Thyroid gland (tissue), 4 donors: Measurements from ENCODE around the gene GLIS1. TPM values are rescaled to one million over a fixed set of nuclear protein-coding genes. Genes with fewer than 3 reads are reported as not detected.

Experiments used
- DNase-seq, 2 donors: peaks; one replicate each; pipeline ENCODE4 v3.0.0-alpha.2; 2019
- H3K27ac ChIP-seq, 3 donors: fragments of 200-600 bp; sonication (generic); 1 replicate in 2 of 3; 2 replicates in 1 of 3; pipeline ENCODE4 v1.5.1; 2016 to 2019; ENCODE audit warnings: mild to moderate bottlenecking in 1 of 3, moderate library complexity in 1 of 3
- H3K27me3 ChIP-seq: fragments of 200-600 bp; sonication (generic); one replicate; pipeline ENCODE4 v1.5.1; 2019
- H3K36me3 ChIP-seq, 2 donors: fragments of 200-600 bp; sonication (generic); one replicate each; pipeline ENCODE4 v1.5.1; 2016 to 2019
- H3K4me1 ChIP-seq, 2 donors: fragments of 200-600 bp; sonication (generic); one replicate each; pipeline ENCODE4 v1.5.1; 2017 to 2019
- H3K4me3 ChIP-seq, 3 donors: fragments of 200-600 bp; sonication (generic); replicated peaks in 1 of 3; 1 replicate in 2 of 3; 2 replicates in 1 of 3; pipeline ENCODE4 v1.5.1; 2016; ENCODE audit warnings: mild to moderate bottlenecking in 1 of 3
- H3K9me3 ChIP-seq: fragments of 200-600 bp; sonication (generic); one replicate; pipeline ENCODE4 v1.5.1; 2017
- POLR2A ChIP-seq, 2 donors: fragments of 450-650 bp; IDR thresholded peaks; one replicate each; pipeline ENCODE4 v1.6.1; 2017; ENCODE audit warnings: antibody characterized with exemption in 2 of 2, mild to moderate bottlenecking in 2 of 2, moderate library complexity in 1 of 2
- WGBS, 2 donors: methylation state at CpG; one replicate each; pipeline ENCODE4 v1.1.5; 2017; 5-methylcytosine and 5-hydroxymethylcytosine counted together
- intact Hi-C: fragments of 100-400 bp; cut with DNase I; formaldehyde crosslinking; loops from one replicate; pipeline ENCODE4 v1.15.1; 2023
- total RNA-seq, 4 donors: library from RNA; depleted of rRNA; stranded (reverse); fragments of >200 nt; gene quantifications; one replicate each; pipeline ENCODE4 v1.2.3, GENCODE V29; 2016
- TF ChIP-seq, protein P1 (sequence below), 6 experiments: fragments of 200-600 bp in 3 of 6; fragments of 450-650 bp in 3 of 6; sonication (generic) in 3 of 6; IDR thresholded peaks; one replicate each; pipeline ENCODE4 v1.5.1; 2016 to 2019; ENCODE audit warnings: antibody characterized with exemption in 6 of 6, mild to moderate bottlenecking in 2 of 6, inconsistent platforms in 1 of 6, moderate library complexity in 1 of 6

The GLIS1 gene
- total RNA-seq, 4 donors from 2014 or later: 0.29 TPM; not detected in 3

DNA sequence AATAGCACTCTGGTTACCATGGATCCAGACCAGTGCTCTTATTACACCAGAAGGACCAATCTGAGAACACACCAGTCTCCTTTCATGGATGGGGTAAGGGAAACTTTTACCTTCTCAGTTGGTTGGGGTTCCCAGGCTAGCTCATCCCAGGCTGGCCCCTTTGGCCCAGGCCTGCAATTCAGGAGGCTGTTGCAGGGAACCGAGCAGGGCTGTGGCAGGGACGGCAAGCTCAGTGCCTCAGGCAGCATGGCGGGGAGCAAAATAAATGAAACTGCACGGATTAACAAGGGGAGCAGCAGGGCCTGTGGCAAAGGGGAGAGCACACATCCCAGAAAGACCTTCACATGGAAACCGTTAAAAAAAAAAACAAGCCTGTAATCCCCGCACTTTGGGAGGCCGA is 222.8 kb downstream of the GLIS1 start:
- WGBS, 2 donors: 96% methylated on average over 7 of the region's 7 CpGs

GRCh38 chr1:53514436-53514835 is 224.5 kb downstream of the GLIS1 start:
- WGBS, 2 donors: 94 to 95% methylated on average over 10 of the region's 10 CpGs

More for the DNA sequence above, 222.8 kb downstream of the GLIS1 start:
- intact Hi-C loops: no loop called here
- no peak for DNase-seq
- no peak for TF ChIP-seq POLR2A (IDR thresholded peaks at IDR 0.05)
- TF ChIP-seq, protein P1, sequence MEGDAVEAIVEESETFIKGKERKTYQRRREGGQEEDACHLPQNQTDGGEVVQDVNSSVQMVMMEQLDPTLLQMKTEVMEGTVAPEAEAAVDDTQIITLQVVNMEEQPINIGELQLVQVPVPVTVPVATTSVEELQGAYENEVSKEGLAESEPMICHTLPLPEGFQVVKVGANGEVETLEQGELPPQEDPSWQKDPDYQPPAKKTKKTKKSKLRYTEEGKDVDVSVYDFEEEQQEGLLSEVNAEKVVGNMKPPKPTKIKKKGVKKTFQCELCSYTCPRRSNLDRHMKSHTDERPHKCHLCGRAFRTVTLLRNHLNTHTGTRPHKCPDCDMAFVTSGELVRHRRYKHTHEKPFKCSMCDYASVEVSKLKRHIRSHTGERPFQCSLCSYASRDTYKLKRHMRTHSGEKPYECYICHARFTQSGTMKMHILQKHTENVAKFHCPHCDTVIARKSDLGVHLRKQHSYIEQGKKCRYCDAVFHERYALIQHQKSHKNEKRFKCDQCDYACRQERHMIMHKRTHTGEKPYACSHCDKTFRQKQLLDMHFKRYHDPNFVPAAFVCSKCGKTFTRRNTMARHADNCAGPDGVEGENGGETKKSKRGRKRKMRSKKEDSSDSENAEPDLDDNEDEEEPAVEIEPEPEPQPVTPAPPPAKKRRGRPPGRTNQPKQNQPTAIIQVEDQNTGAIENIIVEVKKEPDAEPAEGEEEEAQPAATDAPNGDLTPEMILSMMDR (IDR thresholded peaks at IDR 0.05): no peak
- Histone ChIP-seq H3K36me3 (no peaks in the 10 kb centered on the region), H3K4me1 (peaks cover 0 to 4% of the 10 kb centered on the region in 2 donors), H3K27me3 (no peaks in the 10 kb centered on the region), H3K27ac (no peak overlapping the region), H3K9me3 (no peaks in the 10 kb centered on the region), H3K4me3 (no peak overlapping the region)

GRCh38 chr1:53513846-53514245 is 225.1 kb downstream of the GLIS1 start:
- H3K9me3 ChIP-seq: no peaks in the 10 kb centered on the region
- TF ChIP-seq POLR2A (IDR thresholded peaks at IDR 0.05): no peak
- TF ChIP-seq, protein P1 (IDR thresholded peaks at IDR 0.05): no peak
- no peak overlapping the region for H3K4me3 ChIP-seq
- no peaks in the 10 kb centered on the region for H3K36me3 ChIP-seq
- WGBS, 2 donors: 82 to 100% methylated on average over 1 to 3 of the region's 7 CpGs
- no peak overlapping the region for H3K27ac ChIP-seq
- H3K4me1 ChIP-seq: peaks cover 8 to 13% of the 10 kb centered on the region in 2 donors
- no peak for DNase-seq
- H3K27me3 ChIP-seq: no peaks in the 10 kb centered on the region
- intact Hi-C loops: no loop called here

More at GRCh38 chr1:53514436-53514835, 224.5 kb downstream of the GLIS1 start:
- Histone ChIP-seq H3K4me1 (peaks cover 5 to 12% of the 10 kb centered on the region in 2 donors), H3K4me3 (no peak overlapping the region), H3K27me3 (no peaks in the 10 kb centered on the region), H3K9me3 (no peaks in the 10 kb centered on the region), H3K27ac (no peak overlapping the region), H3K36me3 (no peaks in the 10 kb centered on the region)
- no peak for DNase-seq
- TF ChIP-seq, protein P1 (IDR thresholded peaks at IDR 0.05): no peak
- no peak for TF ChIP-seq POLR2A (IDR thresholded peaks at IDR 0.05)
- intact Hi-C loops: no loop called here

- no peaks in the 10 kb centered on the region for H3K9me3 ChIP-seq
- H3K36me3 ChIP-seq: no peaks in the 10 kb centered on the region
- DNase-seq: no peak
- H3K4me1 ChIP-seq: peaks cover 8 to 13% of the 10 kb centered on the region in 2 donors
- no peaks in the 10 kb centered on the region for H3K27me3 ChIP-seq
- 76 to 85% methylated on average over 21 to 22 of the region's 22 CpGs for WGBS, 2 donors
- no peak overlapping the region for H3K27ac ChIP-seq
- H3K4me3 ChIP-seq: no peak overlapping the region
- intact Hi-C loops: no loop called here
- TF ChIP-seq, protein P1 (IDR thresholded peaks at IDR 0.05): no peak
- TF ChIP-seq POLR2A (IDR thresholded peaks at IDR 0.05): no peak
These were observed 225.9 kb downstream of the GLIS1 start for GRCh38 chr1:53512807-53513755.
